ENCODE data around the gene ZBTB20.

ZBTB20 gene

DNA sequence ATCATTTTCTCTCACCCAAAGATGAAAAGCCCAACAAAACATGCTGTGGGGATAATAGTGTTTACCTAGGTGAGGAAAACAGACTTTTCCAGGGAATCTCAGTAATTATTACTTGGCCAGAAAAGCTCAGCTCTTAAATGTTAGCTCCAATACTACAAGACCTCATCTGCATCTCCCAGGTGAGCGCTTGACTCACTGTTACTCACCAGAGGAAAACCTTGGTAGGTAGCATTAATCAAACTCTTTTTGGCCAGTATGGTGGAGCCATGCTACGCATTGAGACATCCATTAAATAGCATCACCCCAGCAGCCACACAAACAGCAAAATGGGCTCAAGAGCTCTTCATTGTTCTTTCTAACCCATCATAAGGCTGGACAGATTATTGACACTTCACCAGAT is 754.3 kb downstream of the ZBTB20 start:
- no peak for DNase-seq

DNA sequence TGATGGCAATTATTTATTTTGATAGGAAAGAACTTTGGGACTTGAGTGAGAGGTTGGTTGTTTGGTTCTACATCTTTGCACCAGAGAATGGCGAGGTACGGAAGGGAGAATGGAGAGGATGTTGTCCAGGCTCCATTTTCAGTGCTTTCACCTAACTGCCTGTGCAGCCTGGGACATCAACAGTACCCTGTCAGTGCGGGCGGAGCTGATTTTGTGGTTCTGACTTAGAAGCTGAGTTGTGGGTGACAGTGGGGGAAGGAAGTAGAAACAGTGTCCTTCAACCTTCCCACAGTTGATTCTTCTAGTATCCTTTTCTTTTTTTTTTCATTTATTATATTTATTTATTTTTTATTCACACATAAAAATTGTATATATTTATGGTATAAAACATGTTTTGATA is 757.9 kb downstream of the ZBTB20 start:
- no peak for DNase-seq

DNA sequence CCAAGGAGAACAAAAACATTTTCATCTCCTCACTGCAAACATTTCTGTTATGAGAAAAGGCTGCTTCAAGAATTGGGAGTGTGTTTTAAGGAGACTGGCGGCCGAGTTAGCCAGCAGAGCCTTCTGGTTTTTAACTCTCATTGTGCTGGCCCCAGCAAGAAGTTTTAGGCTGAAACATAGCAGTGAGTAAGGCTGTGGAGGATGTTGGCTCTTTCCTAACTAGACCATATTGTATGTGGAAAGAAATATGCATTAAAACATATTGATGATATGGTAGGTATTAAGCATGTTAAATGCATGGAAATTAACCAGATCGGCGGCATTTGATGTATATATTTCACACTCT is 762.6 kb downstream of the ZBTB20 start:
- no peak for DNase-seq

DNA sequence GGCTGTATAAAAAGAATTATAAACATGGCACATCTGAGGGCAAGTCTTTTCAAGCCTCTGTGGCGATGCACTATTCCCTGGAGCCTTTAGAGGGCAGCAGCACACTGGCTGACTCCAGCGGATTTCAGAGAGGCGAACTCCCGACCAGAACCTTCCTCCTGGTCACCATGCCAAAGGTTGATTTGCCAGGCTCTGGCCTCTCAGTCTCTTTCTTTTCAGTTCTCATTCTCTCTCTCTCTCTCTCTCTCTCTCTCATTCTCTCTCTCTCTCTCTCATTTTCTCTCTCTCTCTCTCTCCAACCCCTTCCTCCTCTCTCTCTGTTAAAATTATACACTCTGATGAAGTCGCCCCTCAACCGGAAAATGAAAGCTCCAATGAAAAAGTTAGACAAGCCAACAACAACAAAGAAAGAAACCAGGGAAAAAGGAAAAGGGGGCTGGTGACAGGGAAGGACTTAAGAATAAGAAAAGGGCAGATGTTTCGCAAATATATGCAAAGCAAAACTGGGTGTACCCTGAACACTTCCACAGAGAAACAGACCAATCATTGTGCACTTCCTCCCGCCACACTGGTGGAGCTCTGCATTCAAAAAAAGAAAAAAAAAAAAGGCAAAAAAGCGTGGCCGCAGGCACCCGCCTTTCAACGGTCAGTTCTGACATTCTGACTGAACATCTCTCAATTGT is 763.1 kb downstream of the ZBTB20 start:
- peak; percentile 55 to 69 for DNase-seq

DNA sequence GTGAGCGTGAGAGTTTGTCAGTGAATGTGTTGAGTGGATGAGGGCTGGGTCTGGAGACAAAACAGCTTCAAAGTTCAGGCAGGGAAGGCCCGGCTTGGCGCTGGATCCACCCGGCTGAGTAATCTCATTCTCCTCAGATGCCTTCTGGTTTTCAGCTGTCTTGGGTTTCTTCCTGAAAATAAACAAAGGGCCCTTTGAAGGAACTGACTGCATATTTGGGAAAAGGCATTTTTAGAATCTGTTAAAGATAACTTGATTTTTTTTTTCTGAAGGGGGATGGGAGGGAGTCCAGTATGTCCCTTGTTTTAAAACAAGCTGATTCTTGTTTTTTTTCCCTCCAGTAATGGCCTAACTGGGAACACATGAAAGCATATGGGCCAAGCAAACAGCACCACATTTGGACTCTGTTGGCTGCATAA is 766.8 kb downstream of the ZBTB20 start:
- DNase-seq: no peak

DNA sequence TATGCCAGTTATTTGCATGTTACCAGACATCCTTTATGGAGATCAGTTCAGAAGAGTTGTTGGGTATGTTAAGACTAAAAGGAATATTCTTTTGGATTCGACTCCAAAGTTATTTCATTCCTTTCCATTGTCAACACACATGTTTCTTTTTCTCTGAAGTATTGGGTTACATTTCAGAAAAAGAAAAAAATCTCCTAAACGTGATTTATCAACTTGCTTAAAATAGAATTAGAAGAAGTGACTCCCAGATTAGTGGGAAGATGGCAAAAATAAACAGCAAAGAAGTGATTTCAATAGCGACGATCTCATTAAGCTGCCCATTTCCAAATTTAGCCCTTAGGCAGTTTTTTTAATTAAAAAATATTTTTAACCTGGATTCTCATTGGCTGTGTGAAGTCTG is 767.8 kb downstream of the ZBTB20 start:
- DNase-seq: no peak

DNA sequence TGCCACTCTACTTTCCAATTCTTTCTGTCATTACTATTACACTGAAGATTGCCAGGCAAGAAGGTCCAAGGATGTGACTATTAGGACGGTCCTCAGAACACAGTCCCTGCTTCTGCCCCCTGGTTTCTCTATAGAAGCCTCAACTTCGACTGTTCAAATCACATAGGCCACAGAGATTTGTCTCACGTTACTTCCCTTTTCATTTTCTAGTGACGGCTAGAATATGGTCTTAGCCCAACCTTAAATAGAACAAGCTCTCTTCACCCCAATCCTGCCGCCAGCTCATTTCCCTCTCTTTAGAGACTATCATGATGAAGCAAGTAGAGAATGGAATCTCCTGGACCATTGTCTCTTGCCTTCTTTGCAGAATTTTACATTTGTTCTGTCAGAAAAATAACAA is 768.3 kb downstream of the ZBTB20 start:
- DNase-seq: no peak

DNA sequence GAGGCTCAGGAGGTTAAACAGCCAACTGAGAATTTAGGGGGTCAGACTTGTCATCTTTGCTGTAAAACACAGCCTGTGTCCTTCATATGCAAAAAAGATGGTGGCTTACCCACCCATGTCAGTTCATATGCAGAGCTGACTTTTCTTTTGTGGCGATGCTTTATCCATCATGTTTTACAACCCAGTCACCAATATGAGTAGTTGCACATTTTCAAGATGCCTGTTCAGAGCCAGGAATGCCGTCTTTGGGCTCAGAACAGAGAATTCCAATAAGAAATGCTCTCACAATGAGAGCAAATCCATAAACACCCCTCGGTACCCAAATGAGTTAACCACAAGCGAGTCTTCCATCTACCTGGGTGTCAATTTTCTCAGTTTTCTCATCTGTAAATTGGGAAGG is 769.7 kb downstream of the ZBTB20 start:
- DNase-seq: no peak

DNA sequence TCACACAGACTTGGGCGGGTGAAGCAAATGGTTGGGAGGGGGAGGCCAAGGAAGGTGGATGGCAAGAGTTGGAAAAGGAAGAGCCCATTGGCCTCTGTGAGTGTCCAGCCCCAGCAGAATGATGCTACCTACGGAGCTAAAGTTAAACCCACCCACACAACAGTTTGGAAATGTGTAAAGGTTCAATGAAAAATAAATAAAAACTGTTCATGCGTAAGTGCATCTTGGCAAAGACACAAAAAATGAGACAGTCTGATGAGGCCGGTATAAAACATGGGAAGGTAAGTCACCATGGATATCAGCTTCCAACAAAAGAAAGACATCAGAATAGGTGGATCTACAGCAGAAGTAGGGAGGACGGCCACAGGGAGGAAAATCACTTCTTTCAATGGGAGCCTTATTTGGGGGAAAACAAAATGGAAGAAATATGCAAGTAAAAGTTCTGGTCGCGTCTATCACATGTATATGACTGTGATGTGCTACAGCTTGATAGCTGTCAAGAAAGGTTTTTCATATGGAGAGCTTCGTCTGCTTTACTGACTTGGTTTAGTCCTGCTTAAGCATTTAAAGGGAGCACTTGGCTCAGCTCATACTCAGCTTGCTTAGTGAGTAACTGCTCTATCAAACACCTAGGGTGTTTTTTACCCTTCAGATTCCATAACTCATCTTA is 770.4 kb downstream of the ZBTB20 start:
- DNase-seq: no peak

DNA sequence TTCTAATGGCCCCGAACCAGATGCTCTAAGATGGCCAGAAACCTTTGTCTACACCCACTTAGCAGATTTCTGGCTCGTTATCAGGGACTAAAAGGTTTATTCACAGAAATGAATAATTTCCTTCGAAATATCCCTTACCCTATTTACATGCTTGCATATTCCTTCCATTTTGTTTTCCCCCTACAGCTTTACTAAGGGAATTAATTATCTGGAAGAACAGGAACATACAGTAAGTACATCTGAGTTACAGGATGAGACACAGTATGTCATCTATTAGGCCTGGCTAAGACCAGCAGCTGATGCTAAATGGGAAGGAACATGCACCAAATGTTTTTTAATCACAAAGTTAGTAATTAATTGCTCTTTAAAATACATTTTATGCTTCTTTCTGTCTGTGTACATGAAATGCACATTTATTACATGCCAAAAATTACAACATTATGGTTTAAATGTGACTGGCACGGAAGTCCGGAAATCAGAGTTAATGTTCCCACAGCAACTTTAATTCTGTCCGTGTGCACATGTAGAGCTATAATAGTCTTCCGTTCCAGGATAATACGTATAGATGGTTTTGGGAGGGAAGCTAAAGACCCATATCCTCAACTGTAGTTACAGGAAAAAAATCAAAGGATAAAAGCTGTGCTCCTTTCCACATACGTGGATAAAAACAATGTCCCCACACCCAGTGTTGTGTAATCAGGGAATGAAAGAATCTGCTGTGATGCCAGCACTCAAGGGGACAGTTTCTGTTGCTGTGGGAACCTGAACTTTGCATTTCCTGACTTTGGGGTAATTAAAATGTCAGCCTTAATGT is 771.3 kb downstream of the ZBTB20 start:
- no peak for DNase-seq

DNA sequence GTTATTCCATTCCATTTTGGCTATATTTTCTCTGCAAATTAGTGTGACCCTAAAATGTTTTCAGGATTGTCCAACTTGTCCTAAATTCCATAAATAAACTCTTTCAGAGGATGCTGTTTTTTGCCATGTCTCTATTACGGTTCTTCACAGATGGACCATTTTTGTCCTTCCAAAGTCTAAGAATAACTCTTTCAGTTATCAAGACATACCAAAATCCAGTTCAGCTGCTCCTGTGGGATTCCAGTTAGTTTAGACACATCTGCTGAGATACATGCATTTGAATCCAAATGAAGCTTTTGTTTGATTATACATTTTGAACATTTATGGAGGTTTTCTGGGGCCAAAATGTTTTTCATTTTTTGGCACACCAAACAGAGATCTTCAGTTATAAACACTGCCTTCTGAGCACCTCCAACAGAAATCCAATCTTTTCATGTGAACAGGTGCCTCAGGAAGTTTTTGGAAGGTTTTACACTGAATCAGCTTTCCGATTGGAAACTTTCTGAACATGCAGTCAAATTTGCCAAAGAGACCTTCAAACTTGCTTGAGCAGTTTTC is 772.6 kb downstream of the ZBTB20 start:
- no peak for DNase-seq

DNA sequence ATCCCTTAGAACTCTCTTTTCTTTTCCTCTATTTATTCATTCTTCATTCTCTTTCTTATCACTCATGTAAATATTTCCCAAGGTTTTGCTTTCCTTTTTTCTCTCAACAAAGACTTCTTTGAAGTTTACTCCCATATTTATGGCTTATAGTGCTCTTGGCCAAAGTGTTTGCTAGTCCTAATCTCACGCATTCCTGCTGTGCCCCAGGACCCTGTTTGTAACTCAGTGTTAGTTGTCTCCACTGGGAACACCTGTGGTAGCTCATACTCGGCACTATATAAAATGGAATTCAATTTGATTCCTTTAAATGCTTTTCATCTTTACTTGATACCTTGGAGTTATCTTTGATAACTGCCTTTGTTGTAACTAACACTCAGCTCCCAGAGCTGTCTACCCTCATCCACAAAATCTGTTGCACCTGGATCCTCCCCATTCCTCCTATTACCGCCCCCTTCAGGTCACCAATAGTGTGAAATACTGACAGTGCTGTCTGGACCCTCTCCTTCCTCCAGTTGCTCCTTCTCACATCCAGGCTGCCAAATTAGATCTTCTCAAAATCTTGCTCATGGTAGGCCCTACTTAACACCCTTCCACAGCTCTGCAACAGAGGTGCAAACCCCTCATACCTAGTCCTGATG is 776.4 kb downstream of the ZBTB20 start:
- no peak for DNase-seq

DNA sequence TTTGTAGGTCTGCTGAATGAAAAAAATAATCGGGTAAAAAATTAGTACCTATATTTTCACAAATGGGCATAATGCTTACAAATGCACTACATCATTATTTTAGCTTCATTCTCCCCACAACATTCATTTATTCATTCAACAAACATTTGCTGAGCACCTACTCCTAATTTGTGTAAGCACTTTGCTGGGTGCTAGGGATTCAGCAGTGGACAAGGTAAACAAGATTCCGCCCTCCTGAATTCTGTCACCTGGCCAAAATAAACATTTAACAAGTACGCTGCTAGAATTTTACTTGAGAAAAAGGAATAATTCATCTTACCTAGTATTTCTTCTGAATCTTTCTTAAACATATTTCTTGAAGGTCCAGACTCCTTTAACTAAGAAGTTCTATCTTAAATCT is 781.2 kb downstream of the ZBTB20 start:
- no peak for DNase-seq

DNA sequence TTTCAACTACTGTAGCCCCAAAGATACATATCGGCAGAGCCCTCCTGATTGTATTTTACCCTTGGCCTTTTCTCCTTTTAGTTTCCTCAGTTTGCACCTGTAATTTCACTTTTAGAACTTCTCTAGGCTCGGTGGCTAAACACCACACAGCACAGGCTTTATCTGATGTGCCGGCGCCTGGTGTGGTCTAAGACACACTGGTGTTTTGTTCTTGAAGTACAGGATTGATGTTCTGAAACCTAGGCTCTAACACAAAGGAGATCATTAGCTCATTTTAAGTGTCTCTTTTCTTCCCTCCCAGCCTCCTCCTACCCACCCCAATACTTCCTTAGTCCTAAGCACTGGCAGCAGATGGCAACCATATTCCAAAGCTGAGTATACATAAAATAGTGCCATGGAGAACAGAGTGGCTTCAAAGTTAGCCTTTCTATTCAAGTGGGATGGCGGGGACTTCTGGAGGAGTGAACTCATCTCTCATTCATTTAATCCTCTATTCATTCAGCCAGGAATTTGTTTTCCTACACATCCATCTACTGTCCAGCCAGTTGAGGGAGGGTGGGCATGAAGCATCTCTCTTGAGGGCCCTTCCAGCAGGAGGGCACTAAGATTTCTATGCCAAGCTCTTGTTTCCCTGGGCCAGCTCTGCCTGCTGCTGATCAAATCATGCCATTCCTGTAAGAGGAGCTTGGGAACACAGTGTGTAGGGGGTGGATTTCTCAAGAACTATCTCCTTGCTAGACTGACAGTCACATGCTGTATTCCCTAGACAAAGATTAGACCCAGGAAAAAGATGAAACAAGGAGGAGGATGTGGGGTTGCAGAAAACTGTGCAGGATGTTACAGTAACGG is 782.1 kb downstream of the ZBTB20 start:
- no peak for DNase-seq

DNA sequence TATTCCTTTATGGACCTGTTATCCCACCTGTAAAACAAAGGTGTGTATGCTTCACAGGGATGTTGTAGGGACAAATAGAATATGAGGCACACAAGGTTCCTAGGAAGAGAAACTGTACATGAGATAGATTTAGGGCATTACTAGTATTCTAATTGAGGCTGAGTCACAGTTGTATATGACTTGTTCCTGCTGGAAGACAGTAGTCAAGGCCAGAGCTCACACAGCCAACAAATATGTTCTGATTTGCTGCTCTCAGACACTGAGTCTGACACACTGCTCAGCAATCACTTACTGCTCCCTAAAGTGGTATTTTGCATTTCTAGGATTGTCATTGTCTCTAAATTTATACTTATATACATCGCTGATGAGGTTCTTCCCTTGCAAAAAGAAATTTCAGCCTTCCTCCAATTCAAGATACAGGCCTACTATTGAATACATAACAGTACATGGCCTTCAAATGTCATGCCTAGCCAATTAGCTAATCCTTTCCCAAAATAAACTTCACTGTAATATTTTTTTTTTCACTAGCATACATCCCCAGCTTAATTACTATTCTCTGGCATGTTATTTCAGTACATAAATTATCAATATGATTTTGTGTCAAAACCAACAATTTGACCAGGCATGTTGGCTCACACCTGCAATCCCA is 783.4 kb downstream of the ZBTB20 start:
- no peak for DNase-seq

DNA sequence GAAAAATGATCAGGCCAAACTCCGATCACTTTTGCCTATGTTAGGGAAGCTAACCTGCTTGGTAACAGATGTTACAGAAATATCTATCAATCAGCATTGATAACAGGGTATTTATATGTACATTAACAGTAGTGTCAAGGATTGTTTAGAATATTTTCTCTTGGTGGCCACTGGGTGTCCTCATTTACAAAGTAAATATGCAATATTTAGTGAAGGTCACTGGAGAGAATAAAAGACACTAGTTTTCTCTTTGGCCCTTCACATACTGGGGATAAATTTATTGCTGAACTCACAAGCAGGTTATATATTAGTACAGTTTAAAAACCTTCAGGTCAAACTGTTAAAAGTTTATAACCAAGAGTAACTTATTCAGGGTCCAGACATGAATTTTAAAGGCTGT is 784.3 kb downstream of the ZBTB20 start:
- DNase-seq: no peak

DNA sequence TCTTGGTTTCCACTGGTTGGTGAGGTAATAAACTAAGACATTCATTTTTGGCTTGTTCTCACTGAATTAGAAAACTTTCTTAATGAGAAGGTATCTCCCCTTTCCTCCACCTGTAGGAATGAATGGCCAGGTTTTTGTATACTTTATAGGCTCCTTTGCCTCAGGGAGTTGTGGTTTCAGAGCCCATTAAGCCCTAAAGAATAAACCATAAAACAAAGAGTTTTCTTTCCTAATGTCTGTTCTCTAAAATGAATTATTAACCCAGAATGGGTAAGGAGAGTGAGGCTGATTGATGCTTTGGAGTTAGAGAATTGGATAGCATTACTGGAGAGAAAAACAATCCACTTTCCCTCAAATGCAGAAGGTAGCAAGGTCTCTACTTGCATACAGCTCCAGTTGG is 785.7 kb downstream of the ZBTB20 start:
- DNase-seq: no peak

DNA sequence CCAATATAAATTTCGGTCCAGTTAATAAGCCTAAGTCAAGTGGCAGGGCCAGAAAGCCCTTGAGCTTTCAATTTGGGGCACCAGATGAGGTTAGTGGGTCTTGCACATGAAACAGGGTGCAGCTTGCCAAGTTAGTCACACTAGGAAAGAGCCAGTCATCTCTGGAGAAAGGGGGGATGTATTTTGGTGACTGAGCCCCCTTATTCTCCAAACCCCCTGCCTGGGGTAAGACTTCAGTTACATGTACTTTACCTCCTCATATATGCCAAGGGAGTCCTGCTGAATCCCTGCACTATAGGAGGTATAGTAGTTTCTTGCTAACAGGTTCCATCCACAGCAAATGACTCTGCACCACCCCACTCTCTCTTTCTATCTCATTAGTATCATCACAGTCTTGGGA is 790.6 kb downstream of the ZBTB20 start:
- DNase-seq: no peak

DNA sequence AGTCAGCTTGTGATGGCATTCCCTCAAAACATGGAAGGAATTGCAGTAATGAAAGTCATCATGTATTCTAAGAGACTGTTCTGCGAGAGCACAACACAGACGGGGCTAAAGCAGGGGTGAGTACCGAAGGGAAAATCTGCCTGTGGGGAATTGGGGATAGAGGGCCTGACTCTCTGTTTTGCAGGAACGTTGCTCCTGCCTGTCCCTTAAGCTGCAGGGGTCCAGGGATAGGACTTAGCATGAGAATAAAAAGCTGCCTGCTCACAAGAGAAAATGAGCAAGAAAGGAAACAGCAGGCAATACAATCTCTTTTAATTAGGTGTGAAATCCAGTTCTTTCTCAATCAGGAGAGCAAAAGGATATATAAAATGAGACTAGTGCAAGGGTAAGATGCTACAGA is 791.0 kb downstream of the ZBTB20 start:
- DNase-seq: no peak

DNA sequence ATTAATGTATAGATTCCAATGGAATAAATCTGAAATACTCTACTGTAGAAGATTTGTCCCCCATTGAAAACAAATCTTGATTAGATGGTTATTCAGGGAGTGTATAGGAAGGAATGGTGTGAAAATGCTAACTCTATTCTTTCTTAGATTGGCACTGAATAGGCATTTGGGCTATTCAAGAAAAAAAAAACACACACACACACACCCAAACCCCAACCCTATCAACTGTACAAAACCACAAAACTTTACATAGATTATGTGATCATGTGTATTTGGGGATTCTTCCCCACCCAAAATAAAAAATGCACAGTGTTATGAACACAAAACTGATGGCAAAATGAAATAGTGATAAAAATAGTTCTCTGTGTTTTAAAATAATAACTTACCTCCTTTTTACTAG is 791.4 kb downstream of the ZBTB20 start:
- DNase-seq: no peak

DNA sequence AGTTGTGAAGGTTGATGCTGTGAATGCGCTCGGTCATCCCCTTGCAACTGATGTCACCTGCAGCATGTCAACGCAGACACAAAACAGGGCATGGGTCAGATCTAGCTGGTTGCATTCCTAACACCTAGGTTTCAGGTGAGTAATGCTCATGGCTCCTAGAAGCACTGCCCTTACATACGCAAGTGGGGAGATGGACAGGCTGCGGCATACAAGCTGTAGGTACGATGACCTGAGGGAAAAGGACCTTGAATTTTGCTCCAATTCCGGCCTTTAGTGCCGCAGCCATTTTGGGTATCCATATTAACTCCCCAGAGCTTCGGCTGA is 795.3 kb downstream of the ZBTB20 start:
- DNase-seq: no peak
